GM23338 (cell line): ENCODE results near the gene PCSK2. TPM values are rescaled to one million over a fixed set of nuclear protein-coding genes. Genes with fewer than 3 reads are reported as not detected.

ENCODE experiments used
- ATAC-seq: fragments of 200-7000 bp; cut with Tn5 transposase; 3 replicates; pipeline ENCODE4 v1.9.1; 2020
- DNase-seq: peaks from one replicate; pipeline ENCODE4 v3.0.0-alpha.2; 2015; ENCODE audit warnings: low spot score
- H2AFZ ChIP-seq: fragments of 200-600 bp; sonication (generic); 2 replicates; pipeline ENCODE4 v1.8.0; 2016; ENCODE audit warnings: antibody characterized with exemption, mild to moderate bottlenecking, moderate library complexity
- H3F3A ChIP-seq: fragments of 200-600 bp; sonication (generic); replicated peaks from 2 replicates; pipeline ENCODE4 v1.8.0; 2017; ENCODE audit warnings: antibody characterized with exemption, mixed run types, low read depth
- H3K27ac ChIP-seq: fragments of 200-600 bp; sonication (generic); 2 replicates; pipeline ENCODE4 v1.6.1; 2016; ENCODE audit warnings: low read depth
- H3K27me3 ChIP-seq: fragments of 200-600 bp; sonication (generic); 2 replicates; pipeline ENCODE4 v1.8.0; 2016; ENCODE audit warnings: mild to moderate bottlenecking, mixed run types, moderate library complexity; ENCODE audit not compliant: insufficient read depth
- H3K36me3 ChIP-seq: fragments of 200-600 bp; sonication (generic); 2 replicates; pipeline ENCODE4 v1.8.0; 2016; ENCODE audit warnings: mild to moderate bottlenecking; ENCODE audit not compliant: insufficient read depth
- H3K4me1 ChIP-seq: fragments of 200-600 bp; sonication (generic); 2 replicates; pipeline ENCODE4 v1.8.0; 2016; ENCODE audit warnings: mild to moderate bottlenecking, moderate library complexity; ENCODE audit not compliant: insufficient read depth
- H3K4me2 ChIP-seq: fragments of 200-600 bp; sonication (generic); 2 replicates; pipeline ENCODE4 v1.7.1; 2017; ENCODE audit warnings: mixed run types
- H3K4me3 ChIP-seq: fragments of 200-600 bp; sonication (generic); 2 replicates; pipeline ENCODE4 v1.6.1; 2016; ENCODE audit warnings: mixed run types
- H3K79me2 ChIP-seq: fragments of 200-600 bp; sonication (generic); replicated peaks from 2 replicates; pipeline ENCODE4 v1.8.0; 2017; ENCODE audit warnings: mild to moderate bottlenecking; ENCODE audit not compliant: insufficient read depth
- H3K9me2 ChIP-seq: fragments of 200-600 bp; sonication (generic); 2 replicates; pipeline ENCODE4 v1.8.0; 2017; ENCODE audit not compliant: insufficient read depth
- H4K20me1 ChIP-seq: fragments of 200-600 bp; sonication (generic); replicated peaks from 2 replicates; pipeline ENCODE4 v1.8.0; 2017; ENCODE audit warnings: mild to moderate bottlenecking; ENCODE audit not compliant: insufficient read depth
- H3K27ac Mint-ChIP-seq: 2 replicates; pipeline ENCODE4 v1.8.0; 2020; ENCODE audit warnings: inconsistent platforms, mild to moderate bottlenecking, moderate library complexity, mixed read lengths
- H3K27me3 Mint-ChIP-seq: 3 replicates; pipeline ENCODE4 v1.8.0; 2022; ENCODE audit warnings: low read depth, mild to moderate bottlenecking, moderate library complexity, mixed read lengths, inconsistent platforms; ENCODE audit not compliant: insufficient read depth, poor library complexity
- H3K36me3 Mint-ChIP-seq: 3 replicates; pipeline ENCODE4 v1.8.0; 2021; ENCODE audit warnings: low read depth, mild to moderate bottlenecking, inconsistent platforms, moderate library complexity, mixed read lengths
- H3K4me1 Mint-ChIP-seq: 3 replicates; pipeline ENCODE4 v1.8.0; 2020; ENCODE audit warnings: mild to moderate bottlenecking, inconsistent platforms, mixed read lengths
- H3K4me3 Mint-ChIP-seq: 3 replicates; pipeline ENCODE4 v1.8.0; 2021; ENCODE audit warnings: moderate library complexity, mild to moderate bottlenecking, inconsistent platforms, mixed read lengths
- H3K9me3 Mint-ChIP-seq: 3 replicates; pipeline ENCODE4 v1.8.0; 2020; ENCODE audit warnings: moderate library complexity, mild to moderate bottlenecking, inconsistent platforms, mixed read lengths
- EZH2 ChIP-seq: fragments of 200-600 bp; sonication (generic); IDR thresholded peaks from one replicate; pipeline ENCODE4 v1.8.0; 2017; ENCODE audit warnings: antibody characterized with exemption, mild to moderate bottlenecking, low read depth; ENCODE audit not compliant: unreplicated experiment
- EZH2phosphoT487 ChIP-seq: fragments of 200-600 bp; sonication (generic); IDR thresholded peaks from one replicate; pipeline ENCODE4 v1.8.1; 2018; ENCODE audit warnings: antibody characterized with exemption; ENCODE audit not compliant: unreplicated experiment
- JUNB ChIP-seq: IDR thresholded peaks from one replicate; pipeline ENCODE4 v1.6.1; 2016; ENCODE audit warnings: antibody characterized with exemption; ENCODE audit not compliant: unreplicated experiment
- POLR2AphosphoS5 ChIP-seq: IDR thresholded peaks from 2 replicates; pipeline ENCODE4 v1.6.1; 2016; ENCODE audit warnings: antibody characterized with exemption, low read depth
- polyA plus RNA-seq: library from polyadenylated mRNA; unstranded; fragments of >200 nt; fragmentation: Nextera tagmentation; extraction: Ambion mirVana; gene quantifications from 2 replicates; pipeline ENCODE4 v1.2.1, GENCODE V29; 2016
- total RNA-seq: library from RNA; depleted of rRNA; stranded (reverse); fragments of >200 nt; shearing (Covaris generic); gene quantifications from 2 replicates; pipeline ENCODE4 v1.2.3, GENCODE V29; 2014
- TF ChIP-seq, protein P1 (sequence below): IDR thresholded peaks from 2 replicates; pipeline ENCODE4 v1.6.1; 2016; ENCODE audit warnings: antibody characterized with exemption
- TF ChIP-seq, protein P2 (sequence below), 2 experiments: fragments of 200-600 bp in 1 of 2; sonication (generic) in 1 of 2; conservative IDR thresholded peaks; 2 replicates each; pipeline versions ENCODE4 v1.5.1 to v1.6.1; 2016 to 2017; ENCODE audit warnings: antibody characterized with exemption in 2 of 2, low read depth in 2 of 2, mild to moderate bottlenecking in 2 of 2, moderate library complexity in 1 of 2

PCSK2 gene
- total and polyA plus RNA-seq, 2 experiments from 2014 or later, result 0.37 to 1.1 TPM

DNA sequence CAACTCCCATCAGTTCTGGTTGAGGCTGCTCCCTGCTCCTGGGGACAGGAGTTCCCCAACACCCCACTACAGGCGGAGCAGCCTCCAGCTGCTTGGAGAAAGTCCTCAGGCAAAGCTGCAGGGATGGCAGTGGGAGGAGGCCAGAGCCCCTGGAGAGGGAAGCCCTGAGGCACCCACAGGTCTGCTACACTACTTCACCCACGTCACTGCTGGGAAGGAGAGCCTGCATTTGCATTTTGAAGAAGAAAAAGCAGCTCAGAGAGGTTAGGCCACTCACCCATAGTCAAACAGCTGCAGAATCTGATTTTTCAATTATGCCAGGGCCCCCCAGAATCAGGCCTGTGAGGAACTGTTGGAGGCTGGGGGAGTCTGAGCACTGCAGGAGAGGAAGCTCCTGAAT, 287.1 kb downstream of the PCSK2 start:
- H3F3A ChIP-seq, result no peaks in the 10 kb centered on the region
- Mint-ChIP-seq H3K27me3 (peaks cover 4% of the 10 kb centered on the region), H3K4me3 (no peak overlapping the region), H3K4me1 (peaks cover 2% of the 10 kb centered on the region; the same call in 1 of the 3 replicates), H3K9me3 (no peaks in the 10 kb centered on the region), H3K27ac (no peak overlapping the region), H3K36me3 (no peaks in the 10 kb centered on the region)
- TF ChIP-seq JUNB (no peak), EZH2 (no peak), EZH2phosphoT487 (no peak), POLR2AphosphoS5 (no peak)
- TF ChIP-seq, protein P1, sequence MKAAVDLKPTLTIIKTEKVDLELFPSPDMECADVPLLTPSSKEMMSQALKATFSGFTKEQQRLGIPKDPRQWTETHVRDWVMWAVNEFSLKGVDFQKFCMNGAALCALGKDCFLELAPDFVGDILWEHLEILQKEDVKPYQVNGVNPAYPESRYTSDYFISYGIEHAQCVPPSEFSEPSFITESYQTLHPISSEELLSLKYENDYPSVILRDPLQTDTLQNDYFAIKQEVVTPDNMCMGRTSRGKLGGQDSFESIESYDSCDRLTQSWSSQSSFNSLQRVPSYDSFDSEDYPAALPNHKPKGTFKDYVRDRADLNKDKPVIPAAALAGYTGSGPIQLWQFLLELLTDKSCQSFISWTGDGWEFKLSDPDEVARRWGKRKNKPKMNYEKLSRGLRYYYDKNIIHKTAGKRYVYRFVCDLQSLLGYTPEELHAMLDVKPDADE, result no peak
- TF ChIP-seq, protein P2, sequence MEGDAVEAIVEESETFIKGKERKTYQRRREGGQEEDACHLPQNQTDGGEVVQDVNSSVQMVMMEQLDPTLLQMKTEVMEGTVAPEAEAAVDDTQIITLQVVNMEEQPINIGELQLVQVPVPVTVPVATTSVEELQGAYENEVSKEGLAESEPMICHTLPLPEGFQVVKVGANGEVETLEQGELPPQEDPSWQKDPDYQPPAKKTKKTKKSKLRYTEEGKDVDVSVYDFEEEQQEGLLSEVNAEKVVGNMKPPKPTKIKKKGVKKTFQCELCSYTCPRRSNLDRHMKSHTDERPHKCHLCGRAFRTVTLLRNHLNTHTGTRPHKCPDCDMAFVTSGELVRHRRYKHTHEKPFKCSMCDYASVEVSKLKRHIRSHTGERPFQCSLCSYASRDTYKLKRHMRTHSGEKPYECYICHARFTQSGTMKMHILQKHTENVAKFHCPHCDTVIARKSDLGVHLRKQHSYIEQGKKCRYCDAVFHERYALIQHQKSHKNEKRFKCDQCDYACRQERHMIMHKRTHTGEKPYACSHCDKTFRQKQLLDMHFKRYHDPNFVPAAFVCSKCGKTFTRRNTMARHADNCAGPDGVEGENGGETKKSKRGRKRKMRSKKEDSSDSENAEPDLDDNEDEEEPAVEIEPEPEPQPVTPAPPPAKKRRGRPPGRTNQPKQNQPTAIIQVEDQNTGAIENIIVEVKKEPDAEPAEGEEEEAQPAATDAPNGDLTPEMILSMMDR (conservative IDR thresholded peaks at IDR 0.05; ENCODE audit: low read depth in 2 of 2), result no peak
- H3K4me1 ChIP-seq, result no peaks in the 10 kb centered on the region
- no peaks in the 10 kb centered on the region for H3K27me3 ChIP-seq
- no peaks in the 10 kb centered on the region for H3K9me2 ChIP-seq
- H3K36me3 ChIP-seq, result no peaks in the 10 kb centered on the region
- H2AFZ ChIP-seq, result no peak overlapping the region
- no peak for DNase-seq
- ATAC-seq, result no peak
- H3K4me2 ChIP-seq, result no peak overlapping the region
- no peaks in the 10 kb centered on the region for H3K79me2 ChIP-seq
- H3K27ac ChIP-seq, result no peak overlapping the region
- no peaks in the 10 kb centered on the region for H4K20me1 ChIP-seq
- no peak overlapping the region for H3K4me3 ChIP-seq

DNA sequence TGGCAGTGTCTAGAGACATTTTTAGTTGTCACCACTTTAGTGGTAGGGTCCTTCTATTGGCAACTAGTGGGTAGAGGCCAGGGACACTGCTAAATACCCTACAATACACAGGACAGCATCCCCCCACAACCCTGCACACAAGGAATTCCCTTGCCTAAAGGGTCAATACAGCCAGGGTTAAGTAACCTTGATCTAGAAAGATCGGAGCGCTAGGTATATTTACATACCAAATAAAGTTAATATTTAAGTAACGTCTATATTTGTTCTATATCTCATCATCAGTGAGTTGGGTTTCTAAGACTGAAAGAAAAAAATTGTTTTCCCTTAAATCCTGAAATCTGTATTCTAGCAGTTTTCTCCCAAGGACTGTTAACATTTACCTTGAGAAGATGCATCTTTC, 288.2 kb downstream of the PCSK2 start:
- Mint-ChIP-seq H3K4me3 (no peak overlapping the region), H3K36me3 (no peaks in the 10 kb centered on the region), H3K4me1 (no peaks in the 10 kb centered on the region), H3K9me3 (no peaks in the 10 kb centered on the region), H3K27ac (no peak overlapping the region), H3K27me3 (peaks cover 4% of the 10 kb centered on the region)
- Histone ChIP-seq H3K4me1 (no peaks in the 10 kb centered on the region), H3K4me3 (no peak overlapping the region), H3K27me3 (no peaks in the 10 kb centered on the region), H3K36me3 (no peaks in the 10 kb centered on the region), H2AFZ (no peak overlapping the region), H3K79me2 (no peaks in the 10 kb centered on the region), H4K20me1 (no peaks in the 10 kb centered on the region), H3K4me2 (no peak overlapping the region), H3K9me2 (no peaks in the 10 kb centered on the region), H3F3A (no peaks in the 10 kb centered on the region), H3K27ac (no peak overlapping the region)
- DNase-seq (no peak), ATAC-seq (no peak)
- TF ChIP-seq, protein P1, result no peak
- no peak for TF ChIP-seq EZH2
